Jurkat, Clone E6-1 (cell line): ENCODE data around the gene MAL.

ENCODE experiments used
- DNase-seq: peaks from one replicate; pipeline ENCODE4 v3.0.0-alpha.2; 2011; ENCODE audit warnings: low read depth, low spot score
- H3K4me3 ChIP-seq: 2 replicates; pipeline ENCODE4 v1.5.1; 2011; ENCODE audit warnings: mild to moderate bottlenecking, low read length, control low read depth, moderate library complexity

The MAL gene

DNA sequence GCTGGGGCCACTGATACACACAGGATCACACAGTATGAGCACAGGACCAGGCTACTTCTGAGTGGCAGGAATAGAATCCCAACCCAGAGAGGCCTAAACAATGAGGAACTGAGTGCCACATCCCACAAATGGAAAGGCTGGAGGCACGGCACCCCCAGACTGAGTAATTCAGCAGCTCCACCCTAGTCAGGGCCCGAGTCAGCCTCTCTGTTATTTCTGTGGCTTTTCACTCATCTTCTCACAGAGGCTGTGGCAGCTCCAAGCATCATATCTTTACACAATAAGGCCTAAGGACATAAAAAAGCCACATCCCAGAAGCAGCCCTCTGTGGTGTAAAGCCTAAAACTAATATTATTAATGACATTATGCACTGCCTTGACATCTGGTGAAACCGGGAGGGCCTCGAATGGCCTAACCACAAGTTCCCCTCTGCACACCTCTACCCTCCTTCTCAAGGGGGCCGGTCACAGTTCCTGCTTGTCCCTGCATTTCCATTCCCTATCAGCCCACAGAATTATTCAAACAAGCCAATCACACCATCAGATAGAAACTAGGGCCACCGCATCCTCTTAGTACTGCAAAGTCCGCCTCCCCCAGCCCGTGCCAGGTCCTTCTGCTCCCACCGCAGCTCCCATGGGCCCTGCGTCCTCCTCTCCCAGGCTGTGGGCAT, 12.5 kb upstream of the MAL start:
- no peak for DNase-seq
- H3K4me3 ChIP-seq: no peak overlapping the region

DNA sequence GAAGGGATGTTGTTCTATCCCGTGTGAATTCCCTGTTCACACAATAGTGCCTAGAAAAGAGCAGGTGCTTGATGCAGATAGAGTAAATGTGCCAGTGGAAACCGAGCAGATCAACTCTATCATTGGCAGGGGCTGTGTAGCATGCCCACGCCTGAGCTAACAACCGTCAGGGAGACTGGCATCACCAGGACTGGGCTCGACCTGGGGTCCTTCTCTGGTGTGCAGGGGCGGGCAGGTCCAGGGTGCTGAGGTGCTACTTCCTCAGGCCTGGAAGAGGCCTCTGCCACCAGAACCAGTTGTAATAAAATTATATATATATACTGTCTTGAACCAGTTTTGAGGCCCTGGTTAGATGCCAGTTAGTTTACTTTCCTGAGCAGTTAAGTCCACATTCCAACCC, 11.8 kb upstream of the MAL start:
- no peak overlapping the region for H3K4me3 ChIP-seq
- DNase-seq: no peak

DNA sequence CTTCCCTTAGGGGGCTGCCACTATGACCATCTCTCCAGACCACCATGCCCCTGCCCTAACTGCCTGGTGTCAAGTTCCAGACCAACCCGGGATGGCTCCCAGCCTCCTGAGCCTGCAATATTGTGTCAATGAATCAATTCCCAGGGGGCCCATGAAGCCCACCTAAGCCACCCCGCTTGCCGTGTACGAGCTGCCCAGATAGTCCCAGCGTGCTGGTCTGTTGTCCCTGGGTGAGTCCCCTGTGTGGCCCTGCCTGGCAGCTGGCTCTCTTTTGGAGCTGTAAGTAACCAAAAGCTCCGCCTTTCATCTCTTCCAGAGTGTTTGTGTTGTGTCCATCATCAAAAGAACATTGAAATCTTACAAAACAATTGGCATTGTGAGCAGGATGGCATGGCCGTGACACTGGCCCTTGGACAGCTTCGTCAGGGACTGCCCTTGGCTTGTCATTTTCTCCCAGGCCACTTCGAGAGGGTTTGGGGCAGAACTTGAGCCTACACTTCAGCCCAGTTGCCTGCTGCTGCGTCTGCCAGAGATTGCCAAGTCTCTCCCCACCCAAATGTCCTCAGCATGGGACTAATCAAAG, 11.3 kb upstream of the MAL start:
- no peak overlapping the region for H3K4me3 ChIP-seq

DNA sequence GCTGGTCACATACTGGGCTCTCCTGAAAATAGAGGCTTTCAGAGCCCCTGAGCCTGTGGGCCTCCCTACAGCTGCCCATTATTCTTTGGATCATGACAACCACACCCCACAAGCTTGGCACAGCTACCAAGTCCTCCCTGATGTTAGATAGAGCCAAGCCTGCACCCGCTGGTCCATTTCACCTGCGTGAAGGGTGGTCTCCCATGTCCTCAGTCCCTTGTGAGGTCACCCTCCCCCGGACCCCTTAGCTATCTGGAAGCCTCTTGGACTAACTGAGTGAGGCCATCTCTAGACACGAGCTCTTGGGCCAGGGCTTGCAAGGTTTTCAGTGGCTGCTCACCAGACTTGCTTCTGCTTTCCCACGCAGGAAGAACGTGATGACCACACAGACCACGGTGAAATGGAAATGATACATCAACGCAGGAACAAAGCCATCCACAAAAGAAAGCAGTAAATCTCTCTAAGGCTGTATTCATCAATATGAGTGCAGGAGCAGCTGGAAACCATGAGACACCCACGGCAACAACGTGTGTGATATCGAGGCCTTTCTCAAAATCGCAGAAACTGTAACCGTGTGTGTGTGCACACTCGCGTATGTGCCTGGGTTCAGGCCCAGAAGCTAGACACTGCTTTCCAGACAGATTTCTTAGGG, 10.1 kb upstream of the MAL start:
- H3K4me3 ChIP-seq: no peak overlapping the region
- no peak for DNase-seq

More for the DNA sequence above, 11.3 kb upstream of the MAL start:
- DNase-seq: no peak

DNA sequence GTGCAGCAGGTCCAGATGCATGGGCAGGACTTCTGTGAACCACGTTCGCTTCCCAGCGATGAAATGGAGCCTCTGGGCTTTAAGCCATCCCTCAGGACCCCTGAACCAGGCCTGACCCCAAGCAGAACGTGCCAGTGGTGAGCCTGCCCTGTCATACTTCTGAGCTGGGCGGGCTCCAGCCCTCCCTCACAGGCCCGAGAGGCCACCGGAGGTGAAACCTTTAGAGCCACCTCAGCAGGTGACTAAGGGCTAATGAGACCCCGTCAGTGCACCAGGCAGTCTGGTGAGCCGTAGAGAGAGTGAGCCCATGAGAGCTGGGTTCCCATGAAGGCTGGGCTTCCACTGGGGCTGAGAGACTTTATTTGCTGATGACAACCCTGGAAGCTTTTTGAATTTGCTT, 8.9 kb upstream of the MAL start:
- DNase-seq: no peak
- no peak overlapping the region for H3K4me3 ChIP-seq

DNA sequence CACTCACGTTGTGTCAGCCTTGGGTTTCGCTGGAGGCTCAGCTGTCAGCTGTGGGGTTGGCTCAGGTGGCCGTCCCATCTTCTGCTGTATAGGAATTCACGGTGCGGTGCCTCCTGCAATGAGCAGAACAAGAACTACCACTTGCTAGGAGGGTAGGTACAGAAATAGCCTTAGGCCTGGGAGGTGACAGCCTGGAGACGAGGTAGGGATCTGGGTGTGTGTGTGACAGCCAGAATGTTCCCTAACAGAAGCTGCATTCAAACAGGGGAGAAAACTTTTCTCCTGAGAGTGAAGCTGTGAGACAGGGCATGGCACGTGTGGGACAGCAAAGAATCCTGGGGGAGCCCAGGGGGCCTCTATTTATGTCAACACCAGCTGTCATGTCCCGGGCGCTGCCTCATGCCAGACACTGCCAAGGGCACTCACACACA, 8.4 kb upstream of the MAL start:
- DNase-seq: no peak
- no peak overlapping the region for H3K4me3 ChIP-seq

DNA sequence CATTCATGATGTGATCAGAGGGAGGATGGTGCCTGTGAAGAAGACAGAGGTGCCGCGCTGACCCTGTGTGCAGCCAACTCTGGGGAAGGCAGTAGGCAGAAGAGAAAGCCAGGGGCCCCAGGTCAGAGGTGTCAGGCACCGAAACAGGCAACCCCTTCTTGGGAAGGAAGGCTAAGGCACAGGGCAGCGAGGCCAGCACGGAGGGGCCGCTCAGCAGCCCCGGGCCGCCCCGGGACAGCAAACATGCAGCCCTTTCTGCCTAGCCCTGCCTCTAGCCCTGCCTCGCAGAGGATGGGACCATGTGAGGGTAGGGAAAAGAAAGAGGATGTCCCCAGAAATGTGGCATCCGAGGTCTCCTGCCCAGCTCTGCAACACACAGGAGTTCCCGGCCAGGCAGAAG, 7.7 kb upstream of the MAL start:
- H3K4me3 ChIP-seq: no peak overlapping the region
- no peak for DNase-seq

DNA sequence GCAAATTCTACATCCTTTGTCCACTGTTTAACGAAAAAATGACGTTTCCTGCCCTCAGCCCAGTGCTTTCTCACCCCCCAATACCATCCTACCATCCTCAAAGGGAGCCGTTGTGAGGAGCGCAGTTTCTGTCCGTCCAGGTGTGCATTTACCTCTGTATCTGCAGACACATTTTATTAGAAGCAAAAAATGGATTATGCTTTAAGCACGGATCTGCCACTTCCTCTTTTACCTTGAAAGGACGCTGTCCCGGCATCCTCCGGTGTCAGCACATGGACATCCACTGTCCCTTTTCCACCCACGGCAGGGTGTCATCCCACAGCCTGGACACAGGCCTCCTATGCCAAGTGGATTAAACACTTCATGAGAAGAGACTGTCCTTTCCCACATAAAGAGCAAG, 7.2 kb upstream of the MAL start:
- no peak overlapping the region for H3K4me3 ChIP-seq
- DNase-seq: no peak

DNA sequence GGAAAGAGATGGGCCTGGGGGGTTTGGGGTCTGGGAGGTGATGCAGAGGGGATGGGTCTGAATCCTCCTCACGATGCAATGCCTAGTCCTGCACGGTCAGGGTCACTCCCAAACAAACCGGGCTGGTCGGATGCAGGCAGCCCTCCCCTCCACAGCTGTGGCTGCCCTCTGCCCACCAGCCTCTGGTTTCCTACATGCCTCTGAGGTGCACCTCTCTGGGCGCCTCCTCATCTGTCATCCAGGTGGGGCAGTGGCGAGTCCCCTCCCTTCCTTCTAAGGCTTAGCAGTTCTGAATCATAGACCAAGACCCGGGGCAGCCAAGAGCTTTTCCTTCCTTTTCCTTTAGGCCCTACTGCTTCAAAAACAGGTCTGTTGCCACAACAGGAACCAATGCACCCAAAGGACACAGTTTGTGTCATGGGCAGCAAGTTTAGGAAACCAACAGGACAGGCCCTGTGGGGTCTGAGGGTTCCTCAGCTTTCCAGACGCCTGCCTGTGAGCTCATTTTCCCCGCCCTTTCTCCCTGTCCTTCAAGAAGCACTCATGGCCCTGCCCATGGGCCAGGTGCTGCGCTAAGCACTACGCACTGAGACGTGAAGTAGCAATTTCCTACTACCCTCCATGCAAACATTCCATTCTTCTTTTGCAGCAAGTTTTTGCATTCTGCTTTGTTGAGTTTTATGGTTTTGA, 6.5 kb upstream of the MAL start:
- no peak for DNase-seq
- no peak overlapping the region for H3K4me3 ChIP-seq

DNA sequence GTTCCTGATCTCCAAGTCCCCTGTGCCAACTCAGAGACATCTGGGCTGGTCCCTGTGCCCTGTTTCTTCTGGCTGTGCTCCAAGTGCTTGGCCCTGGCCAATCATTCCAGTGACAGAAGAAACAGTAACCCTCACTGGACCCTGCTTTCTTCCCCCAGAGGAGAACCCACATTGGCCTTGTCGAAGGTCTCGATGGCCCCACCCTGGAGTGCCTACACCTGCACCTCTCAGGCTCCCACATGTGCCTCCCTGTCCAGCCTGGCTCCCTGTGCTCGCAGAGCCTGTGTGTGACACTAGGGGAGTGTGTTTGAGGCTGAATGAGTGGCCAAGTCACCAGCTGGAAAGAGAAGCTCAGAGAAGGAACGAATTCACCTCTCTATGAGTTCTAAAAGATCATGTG, 5.9 kb upstream of the MAL start:
- no peak overlapping the region for H3K4me3 ChIP-seq
- no peak for DNase-seq

DNA sequence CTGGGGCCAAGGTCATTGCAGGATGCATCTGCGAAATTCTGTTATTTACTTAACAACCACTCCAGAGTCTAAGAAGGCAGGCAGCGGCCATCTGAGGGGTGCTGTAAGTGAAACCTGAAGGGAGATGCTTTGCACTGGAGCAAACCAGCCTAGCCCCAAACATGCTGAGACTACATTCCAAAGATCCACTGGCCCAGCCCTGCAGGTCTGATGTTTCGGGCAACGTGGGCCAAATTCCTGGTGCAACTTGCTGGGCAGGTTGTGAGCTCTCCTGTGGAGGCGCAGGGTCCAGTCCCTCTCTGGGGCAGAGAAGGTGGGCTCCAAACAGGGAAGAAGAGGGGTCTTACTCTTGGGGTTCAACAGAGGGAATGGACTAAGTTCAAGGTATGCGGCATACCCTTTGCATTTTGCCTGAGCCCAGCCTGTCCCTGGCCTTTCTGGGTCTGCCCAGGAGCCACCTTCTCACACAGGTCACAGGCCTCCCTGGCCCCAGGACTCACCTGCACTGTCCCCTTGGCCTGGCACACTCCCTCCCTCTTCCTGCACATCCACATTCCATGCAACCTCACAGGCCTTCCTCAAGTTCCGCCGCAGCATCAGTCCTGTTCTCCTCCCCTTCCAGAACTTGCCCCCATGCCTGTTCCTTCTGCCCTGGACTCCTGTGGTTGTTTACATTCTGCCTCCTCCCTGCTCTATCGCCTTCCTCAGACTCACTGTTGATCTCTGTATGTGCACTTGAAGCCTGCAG, 5.1 kb upstream of the MAL start:
- DNase-seq: no peak
- H3K4me3 ChIP-seq: no peak overlapping the region

DNA sequence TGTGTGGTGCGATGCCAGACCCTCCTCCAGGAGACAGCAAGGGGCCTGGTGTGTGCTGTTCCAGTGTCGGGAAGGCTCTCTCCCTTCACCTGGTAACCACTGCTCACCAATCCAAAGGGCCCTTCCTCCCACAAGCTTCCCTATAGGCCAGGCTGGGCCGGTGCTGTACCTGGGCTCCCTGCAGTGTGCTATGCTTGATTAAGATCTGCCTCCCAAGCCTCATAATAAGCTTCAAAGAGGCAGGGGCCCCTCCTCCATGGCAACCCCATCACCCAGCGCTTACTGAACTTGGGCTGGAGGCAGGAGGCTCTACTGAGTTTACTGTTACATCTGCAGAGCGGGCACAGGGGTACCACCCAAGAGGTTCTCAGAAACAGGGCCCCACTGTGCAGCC, 4.5 kb upstream of the MAL start:
- H3K4me3 ChIP-seq: no peak overlapping the region
- DNase-seq: no peak

DNA sequence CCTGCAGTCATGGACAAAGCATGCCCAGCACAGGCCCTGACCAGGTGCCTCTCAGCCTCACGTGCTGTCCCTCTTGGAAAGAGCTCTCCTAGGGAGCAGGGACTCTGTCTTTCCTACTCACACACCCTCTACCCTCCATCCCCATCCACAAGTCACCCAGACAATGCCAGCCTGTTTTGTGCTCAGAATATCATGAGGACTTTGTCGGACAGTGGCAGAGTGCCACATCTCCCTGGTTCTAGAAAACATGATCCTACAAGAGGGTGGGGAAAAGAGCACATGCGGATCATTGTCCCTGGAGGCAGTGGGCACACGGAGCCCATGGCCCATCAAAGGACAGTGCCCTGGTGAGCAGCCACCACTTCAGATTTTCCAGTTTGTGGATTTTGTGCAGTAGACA, 3.7 kb upstream of the MAL start:
- no peak for DNase-seq
- no peak overlapping the region for H3K4me3 ChIP-seq

DNA sequence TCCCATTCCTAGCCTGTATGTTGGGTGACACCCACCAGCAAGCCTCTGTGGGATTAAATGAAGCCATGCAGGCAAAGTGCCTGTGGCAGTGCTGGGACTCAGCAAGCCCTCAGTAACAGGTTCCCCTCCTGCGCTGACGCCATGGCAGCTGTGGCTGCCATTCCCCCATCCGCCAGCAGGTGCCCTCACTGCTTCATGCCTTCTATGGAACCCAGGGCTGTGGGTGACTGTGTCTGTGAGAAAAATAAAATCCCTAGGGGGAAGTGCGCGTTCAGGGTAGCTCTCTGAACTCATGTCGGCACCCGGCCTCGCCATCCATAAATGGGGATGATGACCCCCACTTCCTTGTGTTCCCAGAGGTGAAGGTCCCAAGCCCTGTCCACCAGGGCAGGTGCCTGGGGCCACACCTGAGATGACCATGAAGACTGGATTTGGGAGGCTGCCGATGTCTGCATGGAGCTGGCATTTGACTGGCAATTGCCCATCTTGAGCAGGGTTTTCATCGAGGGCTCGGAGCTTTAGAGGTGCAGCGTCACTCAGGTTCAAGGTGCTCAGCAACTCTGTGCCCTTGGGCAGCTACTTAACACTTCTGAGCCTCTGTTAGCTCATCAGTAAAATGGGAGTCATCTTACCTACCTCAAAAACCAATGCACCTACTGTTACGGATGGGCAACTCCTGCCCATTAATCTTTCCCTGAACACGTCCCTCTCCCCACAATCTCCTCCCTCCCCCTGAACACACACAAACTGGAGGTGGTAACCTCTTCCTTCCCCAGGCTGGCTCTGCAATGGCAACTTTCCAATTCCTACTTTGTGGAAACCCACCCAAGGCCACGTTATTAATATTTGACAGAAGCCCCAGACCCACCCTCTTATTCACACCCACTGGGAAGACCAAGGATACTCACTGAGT, 2.9 kb upstream of the MAL start:
- peak; percentile 82 for DNase-seq
- peak overlapping the region; percentile 39 for H3K4me3 ChIP-seq

DNA sequence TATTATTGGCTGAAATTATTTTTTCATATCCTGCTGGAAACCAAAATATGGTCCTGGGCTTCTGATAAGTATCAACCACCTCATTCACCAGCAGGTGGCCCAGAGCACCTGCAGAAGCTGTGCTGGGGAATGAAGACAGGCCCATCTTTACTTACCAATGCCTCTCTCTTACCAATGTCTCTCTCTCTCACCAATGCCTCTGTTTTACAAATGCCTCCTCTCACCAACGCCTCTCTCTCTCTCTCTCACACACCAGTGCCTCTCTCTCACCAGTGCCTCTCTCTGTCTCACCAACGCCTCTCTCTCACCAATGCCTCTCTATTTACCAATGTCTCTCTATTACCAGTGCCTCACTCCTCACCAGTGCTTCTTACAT, 2.3 kb upstream of the MAL start:
- peak; percentile 84 for DNase-seq
- no peak overlapping the region for H3K4me3 ChIP-seq

DNA sequence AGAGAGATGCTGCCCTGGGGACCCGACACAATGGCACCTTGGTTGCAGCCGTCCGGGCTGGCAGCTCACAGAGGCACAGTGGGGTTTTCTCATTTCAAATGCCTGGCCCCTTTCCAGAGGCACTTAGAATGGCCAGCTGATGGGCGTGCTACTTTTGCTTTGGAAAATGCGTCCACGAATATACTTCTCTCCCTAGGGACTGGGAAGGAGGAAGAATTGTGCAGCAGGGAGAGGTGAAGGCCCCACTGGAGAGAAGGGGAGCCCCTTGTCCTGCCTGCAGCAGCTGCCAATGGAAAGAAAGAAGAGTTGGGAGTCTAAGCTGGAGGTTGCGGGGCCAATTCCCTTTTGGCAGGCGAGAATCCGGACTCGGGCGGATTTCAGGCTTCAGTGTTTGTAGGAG, 1.1 kb upstream of the MAL start:
- no peak for DNase-seq
- H3K4me3 ChIP-seq: no peak overlapping the region

DNA sequence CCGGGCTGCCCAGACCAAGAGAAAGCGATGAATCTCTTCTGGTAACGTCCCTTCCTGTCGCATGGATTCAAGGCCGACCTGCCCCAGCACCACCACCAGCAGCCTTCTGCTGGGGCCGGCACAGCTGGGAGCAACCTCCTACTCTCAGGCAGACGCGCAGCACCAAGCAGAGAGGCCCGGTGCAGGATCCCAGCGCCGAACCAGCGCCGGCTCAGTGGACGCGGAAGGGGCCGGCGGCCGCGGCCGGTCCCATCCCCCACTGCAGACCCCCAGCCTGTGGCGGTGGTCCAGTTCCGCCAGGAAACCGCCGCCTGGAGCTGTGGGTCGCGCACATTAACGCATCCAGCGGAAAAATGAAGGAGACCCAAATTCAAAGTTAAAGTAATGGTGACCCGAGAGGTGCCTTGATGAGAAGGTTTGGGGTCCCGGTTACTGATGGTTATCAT, 525 bp upstream of the MAL start:
- DNase-seq: no peak
- peak overlapping the region; percentile 77 for H3K4me3 ChIP-seq

DNA sequence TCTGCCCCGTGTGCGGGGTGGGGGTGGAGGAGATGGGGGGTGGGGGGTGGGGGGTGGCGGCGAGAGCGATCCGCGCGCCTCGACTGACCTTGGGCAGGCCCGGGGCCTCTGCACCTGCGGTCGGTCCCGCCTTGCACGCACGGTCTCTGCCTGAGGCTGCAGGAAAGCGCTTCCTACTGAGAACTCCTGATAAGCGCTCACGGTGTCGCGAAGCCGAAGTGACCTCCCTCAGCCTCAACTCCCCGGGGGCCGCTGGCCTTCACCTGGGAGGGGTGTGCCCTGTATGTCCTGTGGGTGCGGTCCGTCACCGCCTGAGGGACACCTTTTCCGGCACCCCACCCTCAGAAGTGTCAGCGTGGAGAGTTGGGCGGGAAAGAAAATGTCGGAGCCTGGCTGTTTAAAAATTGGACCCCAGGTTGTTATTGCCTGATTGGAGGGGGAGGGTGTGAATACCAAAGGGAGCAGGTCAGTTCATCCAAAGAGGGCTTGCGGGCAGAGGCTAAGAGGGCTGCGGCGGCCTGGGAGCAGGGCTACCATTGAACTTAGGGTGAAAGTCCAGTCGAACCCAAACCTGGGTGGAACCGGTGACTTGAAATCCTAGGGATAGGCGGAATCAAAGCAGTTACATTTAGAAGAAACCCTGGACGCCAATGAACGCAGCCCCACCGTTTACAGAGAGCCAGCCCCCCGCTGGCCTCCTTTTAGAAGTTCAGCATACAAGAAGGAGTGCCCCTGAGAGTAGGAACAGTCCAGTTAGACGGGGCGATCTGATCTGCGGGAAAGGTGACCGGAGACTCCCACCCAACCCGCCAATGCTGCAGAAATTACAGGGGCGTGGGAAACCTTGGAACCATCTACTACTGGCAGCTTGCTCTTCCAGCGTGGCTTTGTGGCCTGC, 1.2 kb downstream of the MAL start:
- peak overlapping the region; percentile 77 for H3K4me3 ChIP-seq
- no peak for DNase-seq
